ENCODE data around the gene DIP2B.
A peak's percentile ranks its signal among the peaks of the same experiment; 100 is the strongest.

Gene DIP2B

DNA sequence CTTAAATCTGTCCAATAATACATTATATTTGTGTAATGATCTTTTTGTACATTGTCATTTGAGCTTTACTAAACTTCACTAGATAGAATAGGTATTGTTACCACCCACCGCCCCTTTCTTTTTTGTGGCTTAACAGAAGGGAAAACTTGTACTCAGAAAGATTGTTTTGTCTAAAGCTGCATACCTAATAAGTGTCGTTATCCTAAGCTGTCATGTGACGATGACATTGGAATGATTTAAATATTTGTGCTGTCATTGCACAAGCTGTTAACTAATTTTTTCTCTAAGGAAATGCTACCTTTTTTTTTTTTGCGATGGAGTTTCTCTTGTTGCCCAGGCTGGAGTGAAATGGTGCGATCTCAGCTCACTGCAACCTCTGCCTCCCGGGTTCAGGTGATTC is 3.6 kb downstream of the DIP2B start:
- H3K4me3 ChIP-seq (ENCODE audit: low read depth, low read length), result no peak overlapping the region
- DNase-seq (ENCODE audit: low read depth), result no peak
- TF ChIP-seq CTCF (IDR thresholded peaks at IDR 0.05; ENCODE audit: low read depth, low read length, missing control alignments), result no peak

DNA sequence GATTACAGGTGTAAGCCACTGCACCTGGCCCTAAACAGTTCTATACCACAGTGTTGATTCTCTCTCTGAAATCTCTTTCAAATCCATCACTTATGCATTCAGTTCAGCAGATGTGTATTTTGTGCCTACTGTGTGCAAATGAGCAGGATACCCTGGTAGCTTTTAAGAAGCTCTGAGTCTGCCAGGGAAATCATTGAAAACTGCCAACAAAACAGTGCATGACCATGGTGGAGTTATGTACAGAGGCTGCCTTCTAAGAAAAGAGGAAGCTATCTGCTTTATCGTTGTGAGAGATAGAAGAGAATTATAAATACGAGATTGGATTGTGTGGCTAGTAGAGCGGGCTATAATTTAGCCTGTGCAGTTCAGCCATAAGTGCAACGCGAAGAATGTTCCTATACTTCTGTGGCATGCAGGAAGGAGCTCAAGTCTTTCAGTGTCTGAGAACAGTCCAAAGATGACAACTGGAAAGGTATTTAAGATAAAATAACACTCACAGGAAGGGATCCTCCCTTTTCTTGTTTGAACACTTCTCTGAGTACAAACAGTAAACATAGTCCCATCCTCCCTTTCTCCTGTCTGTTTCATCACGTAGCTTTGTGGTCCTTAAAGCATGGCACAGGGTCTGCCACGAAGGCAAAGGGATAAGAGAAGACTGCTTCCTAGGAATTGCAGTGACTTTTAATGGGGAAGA is 4.3 kb downstream of the DIP2B start:
- H3K4me3 ChIP-seq (ENCODE audit: low read depth, low read length), result no peak overlapping the region
- no peak for TF ChIP-seq CTCF (IDR thresholded peaks at IDR 0.05; ENCODE audit: low read depth, low read length, missing control alignments)
- DNase-seq (ENCODE audit: low read depth), result no peak

- DNase-seq (ENCODE audit: low read depth), result peak; percentile 55
- H3K4me3 ChIP-seq (ENCODE audit: low read depth, low read length), result no peak overlapping the region
- TF ChIP-seq CTCF (IDR thresholded peaks at IDR 0.05; ENCODE audit: low read depth, low read length, missing control alignments), result no peak
These were observed 9.9 kb downstream of the DIP2B start for GRCh38 chr12:50514526-50515276.

DNA sequence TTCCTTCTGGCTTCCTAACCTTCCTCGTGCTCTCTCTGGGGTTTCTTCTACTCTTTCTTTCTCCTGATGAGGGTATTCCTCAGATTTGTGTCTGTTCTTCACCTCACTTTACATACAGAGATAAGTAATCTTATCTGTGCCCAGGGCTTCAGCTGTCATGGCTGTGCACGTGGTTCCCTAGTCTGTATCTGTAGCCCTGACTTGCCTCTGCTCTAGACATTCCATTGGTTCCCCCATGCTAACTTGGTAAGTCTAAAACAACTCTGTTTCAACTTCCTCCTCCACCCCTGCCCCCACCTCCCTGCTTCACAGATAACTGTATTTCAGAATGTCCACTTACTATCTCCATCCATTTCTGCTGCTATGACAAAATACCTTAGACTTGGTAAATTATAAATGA is 10.8 kb downstream of the DIP2B start:
- no peak for TF ChIP-seq CTCF (IDR thresholded peaks at IDR 0.05; ENCODE audit: low read depth, low read length, missing control alignments)
- no peak overlapping the region for H3K4me3 ChIP-seq (ENCODE audit: low read depth, low read length)
- DNase-seq (ENCODE audit: low read depth), result no peak

- TF ChIP-seq CTCF (IDR thresholded peaks at IDR 0.05; ENCODE audit: low read depth, low read length, missing control alignments), result no peak
These were observed 12.8 kb downstream of the DIP2B start for GRCh38 chr12:50517421-50518048.

GRCh38 chr12:50518090-50518489 is 13.3 kb downstream of the DIP2B start:
- no peak overlapping the region for H3K4me3 ChIP-seq (ENCODE audit: low read depth, low read length)
- no peak for TF ChIP-seq CTCF (IDR thresholded peaks at IDR 0.05; ENCODE audit: low read depth, low read length, missing control alignments)
- no peak for DNase-seq (ENCODE audit: low read depth)

More at GRCh38 chr12:50517421-50518048, 12.8 kb downstream of the DIP2B start:
- DNase-seq (ENCODE audit: low read depth), result peak; percentile 74
- H3K4me3 ChIP-seq (ENCODE audit: low read depth, low read length), result peak overlapping the region; percentile 16

All from GM12864 (cell line).